GM18511 (cell line): Measurements from ENCODE around the gene DCAF17.

ENCODE experiments used
- ATAC-seq: cut with Tn5 transposase; IDR thresholded peaks from one replicate; pipeline ENCODE4 v1.9.1; 2021; ENCODE audit warnings: mild to moderate bottlenecking, moderate library complexity; ENCODE audit not compliant: unreplicated experiment

The DCAF17 gene

GRCh38 chr2:171434013-171434989, at the start of gene DCAF17:
Gene DCAF17 (plus strand): TSS chr2:171434226. CDS start chr2:171434578, 352 bp downstream.
- ATAC-seq: peak; percentile 93

DNA sequence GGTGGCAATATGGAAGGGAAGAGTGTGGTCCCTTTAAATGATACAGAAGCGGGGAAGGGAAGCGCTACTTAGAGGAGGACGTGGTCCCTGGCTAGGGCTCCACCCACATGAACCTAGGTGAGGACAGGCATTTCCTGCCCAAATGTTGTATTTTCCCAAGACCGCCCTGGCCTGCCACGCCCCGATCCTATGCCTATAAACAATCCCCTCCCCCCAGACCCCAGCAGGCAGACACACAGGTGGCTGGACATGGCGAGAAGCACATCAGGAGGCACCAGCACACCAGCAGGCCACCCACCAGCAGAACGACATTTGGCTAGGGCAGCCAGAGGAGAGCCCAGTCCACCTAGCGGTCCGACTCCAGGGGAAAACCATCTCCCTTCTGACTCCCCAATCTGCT, 47.4 kb upstream of the DCAF17 start:
- ATAC-seq: no peak

- no peak for ATAC-seq
These were observed 47.0 kb upstream of the DCAF17 start for GRCh38 chr2:171387052-171387451.

GRCh38 chr2:171389325-171389724, 44.7 kb upstream of the DCAF17 start:
- ATAC-seq: no peak

- no peak for ATAC-seq
These were observed 44.2 kb upstream of the DCAF17 start for GRCh38 chr2:171389780-171390179.

DNA sequence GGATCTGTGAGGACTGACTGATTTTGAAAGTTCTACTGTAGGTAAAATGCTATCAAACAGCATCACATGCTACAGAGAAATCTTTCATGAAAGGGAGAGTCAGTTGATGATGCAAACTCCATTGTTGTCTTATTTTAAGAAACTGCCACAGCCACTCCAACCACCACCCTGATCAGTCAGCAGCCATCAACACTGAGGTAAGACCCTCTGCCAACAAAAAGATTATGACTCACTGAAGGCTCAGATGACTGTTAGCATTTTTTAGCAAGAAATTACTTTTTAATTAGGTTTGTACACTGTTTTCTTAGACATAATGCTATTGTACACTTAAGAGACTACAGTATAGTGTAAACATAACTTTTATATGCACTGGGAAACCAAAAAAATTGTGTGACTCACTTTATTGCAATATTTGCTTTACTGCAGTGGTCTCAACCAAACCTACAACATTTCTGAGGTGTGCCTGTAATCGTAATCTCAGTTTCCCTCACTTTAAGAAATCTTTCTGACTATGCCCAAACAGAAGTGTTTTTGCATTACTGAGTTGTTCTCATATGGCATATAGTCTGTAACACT, 43.0 kb upstream of the DCAF17 start:
- ATAC-seq: no peak

DNA sequence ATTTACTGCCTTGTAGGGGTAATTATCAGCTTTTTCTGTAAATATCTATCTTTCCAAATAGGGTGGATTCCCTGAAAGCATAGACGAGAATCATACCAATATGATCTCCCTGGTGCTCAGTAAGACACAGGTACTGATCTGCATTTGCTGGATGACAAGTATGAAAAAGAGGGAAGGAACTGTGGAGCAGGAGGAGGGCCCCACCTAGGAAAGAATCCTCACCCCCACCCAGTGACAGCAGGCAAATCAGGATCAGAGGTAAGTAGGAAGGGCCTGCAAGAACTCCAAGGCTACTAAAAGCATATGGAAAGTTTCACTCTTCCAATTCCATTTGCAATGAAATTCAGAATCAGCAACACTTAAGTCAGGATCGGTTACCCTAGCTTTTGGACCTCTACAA, 42.5 kb upstream of the DCAF17 start:
- ATAC-seq: no peak

DNA sequence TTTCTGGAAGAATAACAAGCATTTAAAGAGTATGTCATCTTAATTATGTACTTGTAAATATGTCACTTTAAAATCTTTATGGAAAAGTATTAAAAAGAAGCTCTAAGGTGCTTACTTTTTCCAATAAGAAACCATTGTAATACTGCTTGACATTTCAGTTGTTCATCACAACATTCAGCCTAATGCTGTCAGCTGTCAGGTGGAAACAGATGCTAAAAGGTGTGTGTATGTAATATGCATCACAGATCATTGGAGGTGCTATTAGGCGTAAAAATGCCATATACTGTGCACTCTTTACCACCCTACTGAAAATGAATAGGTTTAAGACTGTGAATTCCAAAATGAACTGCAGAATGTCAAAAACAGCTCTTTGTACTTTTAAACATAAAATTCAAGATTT, 40.5 kb upstream of the DCAF17 start:
- ATAC-seq: no peak

DNA sequence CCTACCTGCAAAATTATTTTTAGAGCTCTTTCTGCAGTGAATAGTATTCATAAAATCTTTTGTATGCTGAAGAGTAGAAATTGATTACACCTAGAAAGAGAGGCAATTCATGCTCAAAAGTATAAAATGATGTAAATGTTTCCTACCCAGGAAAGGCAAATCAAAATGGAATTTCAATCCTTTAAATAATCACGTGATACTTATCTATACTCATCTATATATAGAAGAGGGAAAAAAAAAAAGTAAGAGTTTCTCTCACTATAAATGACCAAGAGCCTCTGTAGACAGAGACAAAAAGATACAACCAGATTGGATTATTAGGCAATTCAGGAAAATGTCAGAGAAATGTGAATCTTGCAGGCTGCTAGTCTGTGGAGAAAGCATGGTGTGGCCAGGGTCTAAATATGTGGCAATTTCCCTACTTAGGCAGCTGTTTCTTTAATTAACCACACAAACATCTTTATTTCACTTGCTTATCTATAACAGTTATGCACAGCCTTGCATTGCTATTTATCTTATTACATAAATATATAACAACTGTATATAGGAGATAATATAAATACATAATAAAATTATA, 39.8 kb upstream of the DCAF17 start:
- no peak for ATAC-seq

DNA sequence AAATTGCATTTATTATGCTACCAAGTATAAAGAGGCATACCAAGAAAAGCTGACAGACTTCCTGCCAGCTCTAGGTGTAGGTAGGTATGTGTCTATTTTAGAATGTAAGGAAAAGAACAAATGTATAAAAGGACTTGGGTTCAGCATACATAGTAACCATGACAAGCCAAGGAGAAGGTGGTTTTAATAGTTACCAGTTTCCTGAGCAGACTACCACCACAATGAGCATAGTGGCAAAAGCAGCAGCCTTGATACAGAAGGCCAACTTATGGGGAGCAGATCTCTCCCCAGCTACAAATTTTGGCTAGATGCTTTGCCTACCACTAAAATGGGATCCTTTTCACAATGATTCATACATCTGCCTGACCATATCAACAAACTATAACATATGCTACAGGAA, 34.7 kb upstream of the DCAF17 start:
- ATAC-seq: no peak

GRCh38 chr2:171400395-171400794, 33.6 kb upstream of the DCAF17 start:
- ATAC-seq: no peak

GRCh38 chr2:171401947-171402346, 32.1 kb upstream of the DCAF17 start:
- ATAC-seq: no peak

DNA sequence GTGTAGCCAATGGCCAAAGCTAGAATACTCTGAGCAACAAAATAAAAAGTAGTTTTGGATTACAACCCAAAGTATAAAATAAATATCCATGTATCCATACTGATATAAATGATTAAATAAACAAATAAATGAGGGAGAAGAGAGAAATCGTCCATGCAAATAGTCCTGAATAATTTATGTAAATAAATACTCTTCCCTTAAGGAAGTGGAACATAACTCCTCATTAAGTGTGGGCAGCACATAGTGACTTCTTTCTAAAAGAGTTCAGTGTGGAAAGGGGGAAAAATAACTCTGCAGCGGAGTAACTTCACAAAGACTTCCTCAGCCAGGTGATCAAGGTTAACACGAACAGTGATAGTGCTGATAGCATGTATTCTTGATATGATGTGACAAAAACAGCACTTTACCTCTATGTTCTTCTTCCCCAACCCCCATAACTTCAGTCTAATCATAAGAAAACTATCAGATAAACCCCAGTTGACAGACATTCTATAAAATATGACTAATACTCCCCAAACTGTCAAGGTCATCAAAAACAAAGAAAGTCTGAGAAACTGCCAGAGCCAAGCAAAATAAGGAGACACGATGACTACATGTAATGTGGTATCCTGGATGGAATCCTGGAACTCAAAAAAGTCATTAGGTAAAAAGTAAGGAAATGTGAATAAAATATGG, 31.0 kb upstream of the DCAF17 start:
- no peak for ATAC-seq

- ATAC-seq: no peak
These were observed 29.8 kb upstream of the DCAF17 start for GRCh38 chr2:171404261-171404660.

GRCh38 chr2:171404719-171405118, 29.3 kb upstream of the DCAF17 start:
- no peak for ATAC-seq

DNA sequence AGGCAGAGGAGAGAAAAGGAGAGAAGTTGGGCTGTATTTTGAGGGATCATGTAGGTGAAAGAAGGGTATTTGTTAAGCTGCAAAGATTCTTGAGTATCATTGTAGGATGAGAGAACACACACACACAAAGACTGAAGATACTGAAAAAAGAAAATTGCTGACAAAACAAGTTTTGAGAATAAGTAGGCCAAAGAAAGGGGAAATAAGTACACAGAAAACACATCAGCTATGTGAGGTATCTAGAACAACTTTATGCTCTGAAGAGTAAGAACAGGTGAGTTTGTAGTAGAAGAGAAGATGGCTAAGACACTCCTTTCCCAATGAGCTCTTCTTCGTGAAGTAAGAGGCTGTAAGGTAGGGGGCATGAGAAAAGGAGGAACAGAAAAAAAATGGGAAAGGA, 28.5 kb upstream of the DCAF17 start:
- ATAC-seq: no peak

DNA sequence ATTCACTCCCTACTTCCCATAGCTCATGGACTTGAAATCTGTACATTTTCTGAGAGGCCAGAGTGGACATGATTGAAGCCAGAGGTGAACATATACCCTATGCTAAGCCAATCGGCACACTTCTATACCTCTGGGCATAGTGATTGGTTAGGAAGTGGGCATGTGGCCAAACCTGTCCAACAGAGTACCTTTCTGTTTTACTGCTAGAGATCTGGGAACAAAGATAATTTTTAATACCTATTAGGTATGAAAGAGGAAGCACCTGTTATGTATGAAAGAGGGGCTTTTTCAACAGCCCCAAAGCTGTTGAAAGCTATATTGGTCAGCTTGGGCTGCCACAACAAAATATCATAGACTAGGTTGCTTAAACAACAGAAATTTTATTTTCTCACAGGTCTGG, 28.0 kb upstream of the DCAF17 start:
- ATAC-seq: peak; percentile 56

GRCh38 chr2:171407030-171407675, 26.9 kb upstream of the DCAF17 start:
- peak; percentile 71 for ATAC-seq

GRCh38 chr2:171407676-171408044, 26.4 kb upstream of the DCAF17 start:
- no peak for ATAC-seq

- no peak for ATAC-seq
These were observed 24.5 kb upstream of the DCAF17 start for GRCh38 chr2:171409436-171409971.

DNA sequence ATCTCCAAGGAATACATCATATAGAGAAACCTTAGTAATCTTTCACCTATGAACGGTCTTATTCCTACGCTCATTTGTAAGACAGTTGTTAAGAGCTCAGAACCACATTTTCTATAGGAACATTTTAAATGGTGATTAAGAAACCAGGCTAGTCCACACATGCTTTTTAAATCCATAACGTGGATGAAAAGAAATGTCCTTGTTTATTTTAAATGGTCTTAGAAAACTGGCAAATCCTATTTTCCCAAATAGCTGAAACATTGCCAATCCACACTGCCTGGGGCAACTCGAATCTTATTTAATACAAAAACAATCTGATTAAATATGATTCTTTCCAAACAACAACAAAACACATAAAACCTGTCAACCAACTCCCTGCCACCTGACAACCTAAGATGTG, 23.9 kb upstream of the DCAF17 start:
- no peak for ATAC-seq
